Ovary (tissue), 9 donors: ENCODE measurements around the gene SLC12A9. TPM values are rescaled to one million over a fixed set of nuclear protein-coding genes. Genes with fewer than 3 reads are reported as not detected.
"Not testable (repeated sequence)": the region's sequence is repeated elsewhere in the genome, so short reads cannot be mapped to it uniquely, and the experiment has no call there.

Experiments
- DNase-seq, 5 donors: peaks; one replicate each; pipeline ENCODE4 v3.0.0-alpha.2; 2019 to 2020
- H3K27ac ChIP-seq, 2 donors: fragments of 200-600 bp; one replicate each; pipeline versions ENCODE4 v1.5.1 to v1.8.0; 2019 to 2022
- H3K27me3 ChIP-seq: fragments of 200-600 bp; one replicate; pipeline ENCODE4 v1.8.0; 2022
- H3K36me3 ChIP-seq: fragments of 200-600 bp; sonication (generic); one replicate; pipeline ENCODE4 v1.5.1; 2019
- H3K4me1 ChIP-seq: one replicate; pipeline ENCODE4 v1.8.1; 2013; ENCODE audit warnings: mild to moderate bottlenecking, moderate library complexity; ENCODE audit not compliant: insufficient read depth
- H3K4me3 ChIP-seq: fragments of 200-600 bp; sonication (generic); one replicate; pipeline ENCODE4 v1.5.1; 2017
- H3K9me3 ChIP-seq, 2 donors: fragments of 200-600 bp in 1 of 2; sonication (generic) in 1 of 2; one replicate each; pipeline versions ENCODE4 v1.5.1 to v1.8.1; 2013 to 2019; ENCODE audit warnings: mild to moderate bottlenecking in 1 of 2, moderate library complexity in 1 of 2
- CTCF ChIP-seq, 3 donors: fragments of 450-650 bp in 2 of 3; fragments of 200-600 bp in 1 of 3; IDR thresholded peaks; one replicate each; pipeline versions ENCODE4 v1.5.1 to v1.8.0; 2016 to 2022; ENCODE audit warnings: antibody characterized with exemption in 3 of 3, mild to moderate bottlenecking in 1 of 3
- EP300 ChIP-seq: sonication (generic); formaldehyde crosslinking; IDR thresholded peaks from one replicate; pipeline ENCODE4 v1.6.1; 2017; ENCODE audit warnings: antibody characterized with exemption
- POLR2A ChIP-seq: fragments of 450-650 bp; IDR thresholded peaks from one replicate; pipeline ENCODE4 v1.6.1; 2017; ENCODE audit warnings: antibody characterized with exemption, mild to moderate bottlenecking, moderate library complexity
- WGBS, 3 donors: extraction: QIAGEN DNeasy Blood & Tissue Kit in 1 of 3; methylation state at CpG; one replicate each; pipeline versions ENCODE4 v1.1.5 to v1.1.7; 2013 to 2017; 5-methylcytosine and 5-hydroxymethylcytosine counted together
- intact Hi-C, 4 donors: fragments of 100-400 bp; cut with DNase I; formaldehyde crosslinking; loops; one replicate each; pipeline versions ENCODE4 v1.11.0 to v1.15.1; 2022 to 2023
- polyA plus RNA-seq, 2 donors: library from polyadenylated mRNA; stranded (reverse); fragments of 200-250 nt in 1 of 2; fragments of 350-450 nt in 1 of 2; fragmentation: Illumina TruSeq in 1 of 2; extraction: RNeasy Lipid Tissue Mini Kit (QIAGEN cat#74804) in 1 of 2; gene quantifications; one replicate each; pipeline ENCODE4 v1.2.3, GENCODE V29; 2013 to 2014
- total RNA-seq, 7 donors: library from RNA; depleted of rRNA in 2 of 7; stranded (reverse); fragments of >200 nt in 2 of 7; fragmentation: NEBNext Ultra II Directional in 3 of 7; extraction: Animal tissue kit (Norgen Biotek cat#: 25700) in 3 of 7; gene quantifications; one replicate each; pipeline versions ENCODE4 v1.1.0 to v1.2.4, GENCODE V29; 2016 to 2023
- donor health status: DM: no; HTN: no; CAD: no; lungs with moderate emphysema.
- donor health status: DM: no; HTN: no; CAD: no.
- donor health status: Bipolar disorder and iron deficiency.
- donor health status: DM: yes; HTN: yes; CAD: no.
- donor health status: DM: no; HTN: no; CAD: no.
- donor health status: DM: yes; HTN: yes; CAD: no.

SLC12A9 gene
- total and polyA plus RNA-seq, 9 donors = 4.7 to 31.8 (median 25.2) TPM

GRCh38 chr7:100908512-100908911, 56.0 kb downstream of the SLC12A9 start:
- no peaks in the 10 kb centered on the region for H3K4me1 ChIP-seq
- DNase-seq = no peak

DNA sequence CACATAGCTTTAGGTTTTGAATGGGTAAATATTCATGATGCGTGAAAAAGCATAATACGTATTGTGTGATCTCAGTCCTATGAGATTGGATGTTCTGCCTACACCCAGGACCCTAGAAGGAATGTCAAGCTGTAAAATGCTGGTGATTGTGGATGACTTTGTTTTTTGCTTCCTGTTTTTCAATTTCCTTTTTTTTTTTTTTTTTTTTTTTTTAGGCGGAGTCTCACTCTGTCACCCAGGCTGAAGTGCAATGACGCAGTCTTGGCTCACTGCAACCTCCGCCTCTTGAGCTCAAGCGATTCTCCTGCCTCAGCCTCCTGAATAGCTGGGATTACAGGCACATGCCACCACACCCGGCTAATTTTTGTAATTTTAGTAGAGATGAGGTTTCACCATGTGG, 57.9 kb downstream of the SLC12A9 start:
- H3K9me3 ChIP-seq, H3K36me3 ChIP-seq, H3K4me3 ChIP-seq, H3K4me1 ChIP-seq, H3K27me3 ChIP-seq, DNase-seq, H3K27ac ChIP-seq, intact Hi-C loops: not testable (repeated sequence)
- 84 to 91% (median 91%) methylated on average over 7 of the region's 7 CpGs for WGBS, 3 donors

More at GRCh38 chr7:100908512-100908911, 56.0 kb downstream of the SLC12A9 start:
- Histone ChIP-seq H3K27ac (no peak overlapping the region), H3K36me3 (no peaks in the 10 kb centered on the region), H3K9me3 (no peaks in the 10 kb centered on the region), H3K27me3 (no peaks in the 10 kb centered on the region), H3K4me3 (no peak overlapping the region)
- TF ChIP-seq CTCF (IDR thresholded peaks at IDR 0.05) (no peak), POLR2A (no peak), EP300 (no peak)
- intact Hi-C loops = no loop called here
- 92 to 96% (median 95%) methylated on average over 5 of the region's 5 CpGs for WGBS, 3 donors

DNA sequence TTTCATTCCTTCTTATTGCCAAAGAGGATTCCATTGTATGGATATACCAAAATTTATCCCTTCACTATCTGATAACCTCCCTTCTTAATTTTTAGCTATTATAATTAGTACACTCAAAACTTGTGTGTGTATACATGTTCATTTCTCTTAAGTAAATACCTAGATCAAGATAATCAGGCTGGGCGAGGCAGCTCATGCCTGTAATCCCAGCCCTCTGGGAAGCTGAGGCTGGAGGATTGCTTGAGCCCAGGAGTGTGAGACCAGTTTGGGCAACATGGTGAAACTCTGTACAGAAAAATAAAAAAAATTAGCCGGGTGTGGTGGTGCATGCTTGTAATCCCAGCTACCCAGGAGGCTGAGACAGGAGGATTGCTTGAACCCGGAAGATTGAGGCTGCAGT, 59.0 kb downstream of the SLC12A9 start:
- no peak for DNase-seq
- Histone ChIP-seq H3K4me3 (no peak overlapping the region), H3K27me3 (no peaks in the 10 kb centered on the region), H3K36me3 (no peaks in the 10 kb centered on the region), H3K27ac (no peak overlapping the region), H3K4me1 (no peaks in the 10 kb centered on the region), H3K9me3 (no peaks in the 10 kb centered on the region)
- WGBS, 3 donors = 86 to 90% (median 86%) methylated on average over 3 of the region's 3 CpGs
- intact Hi-C loops = no loop called here
- TF ChIP-seq EP300 = no peak
- TF ChIP-seq POLR2A = no peak
- no peak for TF ChIP-seq CTCF (IDR thresholded peaks at IDR 0.05)

- Histone ChIP-seq H3K27ac (no peak overlapping the region), H3K4me1 (no peaks in the 10 kb centered on the region), H3K36me3 (no peaks in the 10 kb centered on the region), H3K27me3 (no peaks in the 10 kb centered on the region), H3K4me3 (no peak overlapping the region), H3K9me3 (no peaks in the 10 kb centered on the region)
- TF ChIP-seq CTCF (IDR thresholded peaks at IDR 0.05) (no peak), POLR2A (no peak), EP300 (no peak)
- DNase-seq = no peak
- WGBS, 3 donors = 70 to 78% (median 71%) methylated on average over 15 of the region's 15 CpGs
- intact Hi-C loops = no loop called here
Observed at GRCh38 chr7:100914208-100914878, 61.8 kb downstream of the SLC12A9 start.

DNA sequence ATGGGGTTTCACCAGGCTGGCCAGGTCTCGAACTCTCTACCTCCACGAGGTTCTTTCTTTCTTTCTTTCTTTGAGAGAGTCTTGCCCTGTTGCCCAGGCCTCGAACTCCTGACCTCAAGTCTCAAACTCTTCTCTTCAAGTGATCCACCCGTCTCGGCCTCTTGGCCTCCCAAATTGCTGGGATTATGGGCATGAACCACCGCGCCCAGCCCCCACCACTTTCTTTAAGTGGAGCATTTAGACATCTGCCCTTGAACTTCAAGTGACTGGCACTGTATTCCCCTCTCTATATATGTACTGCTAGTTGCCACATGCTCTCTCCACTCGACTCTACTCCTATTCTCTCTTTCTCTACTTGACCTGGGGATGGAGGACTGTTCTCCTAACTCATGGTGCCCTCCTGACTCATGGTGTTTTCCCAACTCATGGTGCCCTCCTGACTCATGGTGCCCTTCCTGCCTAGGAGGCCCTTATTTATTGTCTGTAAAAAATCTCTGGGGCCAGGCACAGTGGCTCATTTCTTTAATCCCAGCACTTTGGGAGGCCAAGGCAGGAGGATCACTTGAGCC, 62.5 kb downstream of the SLC12A9 start:
- 78 to 91% (median 84%) methylated on average over 8 of the region's 8 CpGs for WGBS, 3 donors
- TF ChIP-seq POLR2A (no peak), EP300 (no peak), CTCF (IDR thresholded peaks at IDR 0.05) (no peak)
- Histone ChIP-seq H3K9me3 (no peaks in the 10 kb centered on the region), H3K27ac (no peak overlapping the region), H3K4me3 (no peak overlapping the region), H3K27me3 (no peaks in the 10 kb centered on the region), H3K36me3 (no peaks in the 10 kb centered on the region), H3K4me1 (no peaks in the 10 kb centered on the region)
- no peak for DNase-seq
- intact Hi-C loops = no loop called here
